Esophagus muscularis mucosa (tissue), 4 donors: ENCODE data around the gene COL26A1. TPM values are rescaled to one million over a fixed set of nuclear protein-coding genes. Genes with fewer than 3 reads are reported as not detected.

ENCODE experiments used
- DNase-seq: peaks from one replicate; pipeline ENCODE4 v3.0.0-alpha.2; 2017; ENCODE audit errors: extremely low spot score
- H3K27ac ChIP-seq, 4 donors: fragments of 200-600 bp; sonication (generic); replicated peaks in 1 of 4; 1 replicate in 3 of 4; 2 replicates in 1 of 4; pipeline ENCODE4 v1.5.1; 2016 to 2019; ENCODE audit warnings: mild to moderate bottlenecking in 1 of 4
- H3K27me3 ChIP-seq, 4 donors: fragments of 200-600 bp; sonication (generic); one replicate each; pipeline versions ENCODE4 v1.5.1 to v1.6.0; 2016 to 2019
- H3K36me3 ChIP-seq, 4 donors: fragments of 200-600 bp; sonication (generic); one replicate each; pipeline ENCODE4 v1.5.1; 2016 to 2019
- H3K4me1 ChIP-seq, 4 donors: fragments of 200-600 bp; sonication (generic); one replicate each; pipeline ENCODE4 v1.5.1; 2016 to 2019
- H3K4me3 ChIP-seq, 4 donors: fragments of 200-600 bp; sonication (generic); 1 replicate in 2 of 4; 2 replicates in 2 of 4; pipeline ENCODE4 v1.5.1; 2016 to 2019; ENCODE audit warnings: mild to moderate bottlenecking in 4 of 4, moderate library complexity in 1 of 4
- H3K9me3 ChIP-seq, 4 donors: fragments of 200-600 bp; sonication (generic); 1 replicate in 3 of 4; 2 replicates in 1 of 4; pipeline ENCODE4 v1.5.1; 2016 to 2019
- EP300 ChIP-seq: sonication (generic); formaldehyde crosslinking; IDR thresholded peaks from one replicate; pipeline ENCODE4 v1.6.1; 2017; ENCODE audit warnings: antibody characterized with exemption
- POLR2A ChIP-seq: fragments of 450-650 bp; IDR thresholded peaks from one replicate; pipeline ENCODE4 v1.6.1; 2017; ENCODE audit warnings: antibody characterized with exemption, moderate library complexity, mild to moderate bottlenecking, low read depth
- POLR2AphosphoS5 ChIP-seq, 2 donors: sonication (generic); formaldehyde crosslinking; IDR thresholded peaks; one replicate each; pipeline ENCODE4 v1.6.1; 2017; ENCODE audit warnings: antibody characterized with exemption in 2 of 2
- WGBS: methylation state at CpG from one replicate; pipeline ENCODE4 v1.1.5; 2018; 5-methylcytosine and 5-hydroxymethylcytosine counted together
- intact Hi-C: fragments of 100-400 bp; cut with DNase I; formaldehyde crosslinking; loops from one replicate; pipeline ENCODE4 v1.15.1; 2023
- total RNA-seq, 4 donors: library from RNA; depleted of rRNA; stranded (reverse); fragments of >200 nt; gene quantifications; one replicate each; pipeline versions ENCODE4 v1.1.0 to v1.2.1, GENCODE V29; 2016
- TF ChIP-seq, protein P1 (sequence below), 3 experiments: fragments of 200-600 bp in 2 of 3; fragments of 450-650 bp in 1 of 3; sonication (generic) in 2 of 3; IDR thresholded peaks; one replicate each; pipeline ENCODE4 v1.5.1; 2017 to 2019; ENCODE audit warnings: antibody characterized with exemption in 3 of 3, mild to moderate bottlenecking in 2 of 3, moderate library complexity in 1 of 3

The COL26A1 gene
- total RNA-seq, 4 donors from 2014 or later = not detected

DNA sequence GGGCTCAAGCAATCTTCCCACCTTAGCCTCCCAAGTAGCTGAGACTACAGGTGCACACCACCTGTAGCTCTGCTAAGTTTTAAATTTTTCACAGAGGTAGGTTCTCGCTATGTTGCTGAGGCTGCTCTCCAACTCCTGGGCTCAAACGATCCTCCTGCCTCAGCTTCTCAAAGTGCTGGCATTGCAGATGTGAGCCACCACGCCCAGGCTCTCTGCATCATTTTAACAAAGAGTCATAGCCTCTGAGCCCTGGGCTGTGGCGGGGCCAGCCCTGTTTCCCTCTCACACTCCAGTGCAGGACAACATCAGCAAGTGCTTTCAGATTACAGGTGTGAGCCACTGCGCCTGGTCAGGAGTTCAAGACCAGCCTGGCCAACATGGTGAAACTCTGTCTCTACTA lies 102.5 kb downstream of the COL26A1 start:
- WGBS = 89% methylated on average over 4 of the region's 5 CpGs
- Histone ChIP-seq H3K36me3 (no peaks in the 10 kb centered on the region), H3K4me1 (no peaks in the 10 kb centered on the region), H3K9me3 (no peaks in the 10 kb centered on the region), H3K27me3 (peaks cover 0 to 31% (median 0%) of the 10 kb centered on the region in 4 donors), H3K27ac (no peak overlapping the region), H3K4me3 (no peak overlapping the region)
- no peak for DNase-seq
- intact Hi-C loops = no loop called here
- TF ChIP-seq, protein P1, sequence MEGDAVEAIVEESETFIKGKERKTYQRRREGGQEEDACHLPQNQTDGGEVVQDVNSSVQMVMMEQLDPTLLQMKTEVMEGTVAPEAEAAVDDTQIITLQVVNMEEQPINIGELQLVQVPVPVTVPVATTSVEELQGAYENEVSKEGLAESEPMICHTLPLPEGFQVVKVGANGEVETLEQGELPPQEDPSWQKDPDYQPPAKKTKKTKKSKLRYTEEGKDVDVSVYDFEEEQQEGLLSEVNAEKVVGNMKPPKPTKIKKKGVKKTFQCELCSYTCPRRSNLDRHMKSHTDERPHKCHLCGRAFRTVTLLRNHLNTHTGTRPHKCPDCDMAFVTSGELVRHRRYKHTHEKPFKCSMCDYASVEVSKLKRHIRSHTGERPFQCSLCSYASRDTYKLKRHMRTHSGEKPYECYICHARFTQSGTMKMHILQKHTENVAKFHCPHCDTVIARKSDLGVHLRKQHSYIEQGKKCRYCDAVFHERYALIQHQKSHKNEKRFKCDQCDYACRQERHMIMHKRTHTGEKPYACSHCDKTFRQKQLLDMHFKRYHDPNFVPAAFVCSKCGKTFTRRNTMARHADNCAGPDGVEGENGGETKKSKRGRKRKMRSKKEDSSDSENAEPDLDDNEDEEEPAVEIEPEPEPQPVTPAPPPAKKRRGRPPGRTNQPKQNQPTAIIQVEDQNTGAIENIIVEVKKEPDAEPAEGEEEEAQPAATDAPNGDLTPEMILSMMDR (IDR thresholded peaks at IDR 0.05) = no peak
- TF ChIP-seq POLR2A (no peak), POLR2AphosphoS5 (IDR thresholded peaks at IDR 0.05) (no peak), EP300 (no peak)

DNA sequence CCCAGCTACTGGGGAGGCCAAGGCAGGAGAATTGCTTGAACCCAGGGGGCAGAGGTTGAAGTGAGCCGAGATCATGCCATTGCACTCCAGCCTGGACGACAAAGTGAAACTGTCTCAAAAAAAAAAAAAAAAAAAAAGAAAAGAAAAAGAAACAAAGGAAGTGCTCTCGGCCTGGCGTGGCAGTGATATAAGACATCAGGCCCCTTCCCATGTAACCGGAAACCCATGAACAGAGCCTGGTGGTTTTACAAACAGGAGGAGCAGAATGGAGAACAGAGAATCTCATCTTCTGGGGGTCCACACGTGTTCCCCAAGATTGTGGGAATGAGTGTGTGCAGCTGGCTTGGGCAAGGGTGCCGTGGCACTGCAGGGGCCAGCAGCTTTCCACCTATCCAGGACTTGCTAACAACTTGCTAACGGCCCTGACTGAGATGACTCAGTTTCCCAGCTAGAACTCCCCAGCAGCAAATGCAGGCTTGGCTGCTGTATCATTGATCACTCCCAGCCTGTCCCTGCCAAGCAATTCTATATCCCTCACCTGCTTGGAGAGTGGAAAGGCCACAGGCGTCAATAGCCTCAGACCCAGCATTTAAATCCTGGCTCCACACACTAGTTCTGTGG lies 103.0 kb downstream of the COL26A1 start:
- no peak for DNase-seq
- intact Hi-C loops = no loop called here
- H3K27me3 ChIP-seq = peaks cover 0 to 31% (median 0%) of the 10 kb centered on the region in 4 donors
- no peak overlapping the region for H3K4me3 ChIP-seq
- H3K9me3 ChIP-seq = no peaks in the 10 kb centered on the region
- WGBS = 61% methylated on average over 9 of the region's 9 CpGs
- no peak overlapping the region for H3K27ac ChIP-seq
- TF ChIP-seq EP300 (no peak), POLR2A (no peak)
- H3K36me3 ChIP-seq = no peaks in the 10 kb centered on the region
- no peaks in the 10 kb centered on the region for H3K4me1 ChIP-seq

DNA sequence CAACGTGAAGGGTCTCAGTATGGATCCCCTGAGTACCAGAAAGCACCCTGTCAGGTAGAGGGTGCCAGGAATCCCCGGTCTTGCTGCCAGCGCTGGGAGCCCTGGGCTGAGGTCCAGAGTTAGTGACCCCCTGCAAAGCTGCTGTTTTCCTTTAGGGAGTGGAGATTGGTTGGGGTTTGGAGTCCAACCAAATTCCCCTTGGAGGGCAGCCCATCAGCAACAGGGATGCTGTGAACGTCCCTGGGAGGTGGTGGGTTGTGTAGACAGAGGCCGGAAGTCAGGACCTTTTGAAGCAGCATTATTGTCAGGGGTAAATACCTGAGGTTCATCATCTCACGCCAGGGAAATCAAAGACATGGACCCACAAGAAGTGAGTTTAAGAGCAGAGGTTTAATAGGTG lies 104.2 kb downstream of the COL26A1 start:
- WGBS = 41% methylated on average over 6 of the region's 6 CpGs
- DNase-seq = no peak

DNA sequence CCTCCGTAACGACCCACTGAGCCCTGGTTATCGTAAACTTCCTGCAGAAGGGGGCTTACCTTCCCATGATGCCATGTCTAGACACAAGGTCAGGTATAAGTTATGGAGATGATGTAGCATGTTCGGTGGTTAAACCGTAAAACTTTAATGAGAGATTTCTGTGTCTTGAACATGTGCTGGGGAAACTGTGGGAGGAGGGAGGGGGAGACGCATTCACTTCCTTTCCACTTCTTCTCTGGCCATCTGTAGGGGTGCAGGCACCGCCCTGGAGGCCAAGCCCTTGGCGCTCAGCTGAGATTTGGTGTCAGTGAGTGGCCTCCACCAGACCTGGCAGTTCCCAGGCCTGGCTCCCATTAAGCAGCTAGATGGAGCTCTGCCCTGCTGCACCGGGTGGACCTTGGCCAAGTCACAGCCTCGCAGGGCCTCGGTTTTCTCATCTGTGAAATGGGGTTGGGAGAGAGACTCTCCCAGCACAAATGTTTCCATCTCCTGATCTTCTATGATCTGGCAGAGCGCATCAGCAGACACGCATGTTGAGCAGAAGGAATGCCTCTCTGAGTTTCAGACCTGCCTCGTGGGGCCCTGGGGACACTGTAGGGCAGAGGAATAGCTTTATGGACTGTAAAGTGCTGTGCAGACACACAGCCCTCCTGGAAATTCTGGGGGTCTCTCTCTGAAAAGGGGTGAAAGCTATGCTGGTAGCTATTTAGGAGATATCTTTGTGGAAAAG lies 106.0 kb downstream of the COL26A1 start:
- no peaks in the 10 kb centered on the region for H3K4me1 ChIP-seq
- H3K36me3 ChIP-seq = no peaks in the 10 kb centered on the region
- intact Hi-C loops = no loop called here
- no peak overlapping the region for H3K4me3 ChIP-seq
- no peaks in the 10 kb centered on the region for H3K9me3 ChIP-seq
- TF ChIP-seq EP300 = no peak
- no peak for TF ChIP-seq POLR2A
- TF ChIP-seq, protein P1 (IDR thresholded peaks at IDR 0.05) = no peak
- H3K27ac ChIP-seq = no peak overlapping the region
- WGBS = 86% methylated on average over 14 of the region's 14 CpGs
- peaks cover 0 to 32% (median 0%) of the 10 kb centered on the region in 4 donors for H3K27me3 ChIP-seq
- DNase-seq = no peak

More for the DNA sequence above, 104.2 kb downstream of the COL26A1 start:
- Histone ChIP-seq H3K36me3 (no peaks in the 10 kb centered on the region), H3K9me3 (no peaks in the 10 kb centered on the region), H3K4me3 (no peak overlapping the region), H3K4me1 (no peaks in the 10 kb centered on the region), H3K27ac (no peak overlapping the region), H3K27me3 (peaks cover 0 to 27% (median 0%) of the 10 kb centered on the region in 4 donors)
- TF ChIP-seq POLR2A = no peak
- no peak for TF ChIP-seq POLR2AphosphoS5 (IDR thresholded peaks at IDR 0.05)
- TF ChIP-seq, protein P1 (IDR thresholded peaks at IDR 0.05) = no peak
- no peak for TF ChIP-seq EP300
- intact Hi-C loops = no loop called here

DNA sequence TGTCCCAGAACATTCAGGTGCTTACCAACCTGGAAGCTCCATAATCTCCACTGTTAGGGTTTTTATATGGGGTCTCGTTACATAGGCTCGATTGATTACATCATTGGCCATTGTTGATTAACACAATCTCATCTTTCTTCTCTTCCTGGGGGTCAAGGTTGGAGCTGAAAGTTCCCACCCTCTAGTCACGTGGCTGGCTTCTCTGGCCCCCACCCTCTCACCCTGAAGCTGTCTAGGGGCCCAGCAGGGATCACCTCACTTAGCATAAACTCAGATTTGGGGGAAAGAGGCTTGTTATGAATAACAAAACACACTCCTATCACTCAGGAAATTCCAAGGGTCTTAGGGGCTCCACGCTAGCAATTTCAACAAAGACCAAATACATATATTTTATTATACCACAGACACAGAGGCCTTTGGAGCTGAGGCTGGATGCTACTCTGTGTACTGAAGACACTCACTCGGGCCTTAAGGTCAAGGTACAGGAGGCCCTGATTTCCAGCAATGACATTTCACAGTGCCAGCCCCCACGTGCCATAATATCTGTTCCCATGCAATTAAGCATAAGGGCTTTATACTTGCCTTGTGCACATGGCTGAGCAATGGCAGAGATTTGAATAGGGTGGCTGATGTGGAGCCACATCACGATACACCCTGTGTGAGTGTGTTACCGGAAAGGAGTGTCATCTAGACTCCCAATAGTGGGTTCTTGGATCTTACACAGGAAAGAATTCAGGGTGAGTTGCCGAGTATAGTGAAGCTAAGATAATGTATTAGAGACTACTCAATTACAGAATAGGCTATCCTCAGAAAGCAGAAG lies 108.2 kb downstream of the COL26A1 start:
- no peaks in the 10 kb centered on the region for H3K4me1 ChIP-seq
- H3K36me3 ChIP-seq = no peaks in the 10 kb centered on the region
- no peak for TF ChIP-seq POLR2AphosphoS5 (IDR thresholded peaks at IDR 0.05)
- no peak for TF ChIP-seq EP300
- TF ChIP-seq, protein P1 (IDR thresholded peaks at IDR 0.05) = no peak
- no peak for TF ChIP-seq POLR2A
- no peak overlapping the region for H3K4me3 ChIP-seq
- intact Hi-C loops = no loop called here
- DNase-seq = no peak
- no peaks in the 10 kb centered on the region for H3K9me3 ChIP-seq
- H3K27me3 ChIP-seq = peaks cover 0 to 26% (median 0%) of the 10 kb centered on the region in 4 donors
- no peak overlapping the region for H3K27ac ChIP-seq
- 80% methylated on average over 9 of the region's 9 CpGs for WGBS
